Neural progenitor cell (in vitro differentiated cells): ENCODE data around the gene TRAPPC11. TPM values are rescaled to one million over a fixed set of nuclear protein-coding genes. Genes with fewer than 3 reads are reported as not detected.

Experiments used
- DNase-seq: peaks from one replicate; pipeline ENCODE4 v3.0.0-alpha.2; 2016; ENCODE audit warnings: low spot score
- H2AFZ ChIP-seq: fragments of 200-600 bp; sonication (generic); replicated peaks from 2 replicates; pipeline ENCODE4 v1.6.1; 2016; ENCODE audit warnings: antibody characterized with exemption
- H3F3A ChIP-seq: fragments of 200-600 bp; sonication (generic); 2 replicates; pipeline ENCODE4 v1.6.1; 2016; ENCODE audit warnings: antibody characterized with exemption, low read depth
- H3K27ac ChIP-seq: fragments of 200-600 bp; sonication (generic); 2 replicates; pipeline ENCODE4 v1.5.1; 2016; ENCODE audit warnings: mild to moderate bottlenecking
- H3K27me3 ChIP-seq: fragments of 200-600 bp; sonication (generic); 2 replicates; pipeline ENCODE4 v1.6.1; 2016; ENCODE audit warnings: mild to moderate bottlenecking, moderate library complexity
- H3K36me3 ChIP-seq: fragments of 200-600 bp; sonication (generic); 2 replicates; pipeline ENCODE4 v1.5.1; 2016
- H3K4me1 ChIP-seq: fragments of 200-600 bp; sonication (generic); 2 replicates; pipeline ENCODE4 v1.6.1; 2016; ENCODE audit warnings: mixed run types
- H3K4me2 ChIP-seq: fragments of 200-600 bp; sonication (generic); 2 replicates; pipeline ENCODE4 v1.6.1; 2016
- H3K4me3 ChIP-seq: fragments of 200-600 bp; sonication (generic); 2 replicates; pipeline ENCODE4 v1.5.1; 2016
- H3K79me2 ChIP-seq: fragments of 200-600 bp; sonication (generic); 2 replicates; pipeline ENCODE4 v1.6.1; 2016; ENCODE audit warnings: low read depth
- H3K9ac ChIP-seq: fragments of 200-600 bp; sonication (generic); 2 replicates; pipeline ENCODE4 v1.6.1; 2016
- H3K9me3 ChIP-seq: fragments of 200-600 bp; sonication (generic); 2 replicates; pipeline ENCODE4 v1.5.1; 2016; ENCODE audit warnings: low read depth
- H4K20me1 ChIP-seq: fragments of 200-600 bp; sonication (generic); 2 replicates; pipeline ENCODE4 v1.6.1; 2016; ENCODE audit warnings: low read depth
- H3K27ac Mint-ChIP-seq: 3 replicates; pipeline ENCODE4 v1.8.0; 2021; ENCODE audit warnings: mixed read lengths
- H3K27me3 Mint-ChIP-seq: 2 replicates; pipeline ENCODE4 v1.8.0; 2022; ENCODE audit warnings: low read depth, mild to moderate bottlenecking, inconsistent platforms, moderate library complexity, mixed read lengths; ENCODE audit not compliant: insufficient read depth
- H3K36me3 Mint-ChIP-seq: 3 replicates; pipeline ENCODE4 v1.8.0; 2021; ENCODE audit warnings: mixed read lengths
- H3K4me1 Mint-ChIP-seq: 3 replicates; pipeline ENCODE4 v1.8.0; 2021; ENCODE audit warnings: mixed read lengths
- H3K4me3 Mint-ChIP-seq: 3 replicates; pipeline ENCODE4 v1.8.0; 2021; ENCODE audit warnings: mild to moderate bottlenecking, moderate library complexity, mixed read lengths
- H3K9me3 Mint-ChIP-seq: 3 replicates; pipeline ENCODE4 v1.8.0; 2020; ENCODE audit warnings: mixed read lengths
- EZH2 ChIP-seq: fragments of 200-600 bp; sonication (generic); IDR thresholded peaks from 2 replicates; pipeline ENCODE4 v1.6.1; 2017; ENCODE audit warnings: antibody characterized with exemption, mild to moderate bottlenecking, moderate library complexity
- EZH2phosphoT487 ChIP-seq: fragments of 200-600 bp; sonication (generic); IDR thresholded peaks from 2 replicates; pipeline ENCODE4 v1.6.1; 2017; ENCODE audit warnings: antibody characterized with exemption
- total RNA-seq: library from RNA; depleted of rRNA; stranded (reverse); fragments of >200 nt; gene quantifications from 2 replicates; pipeline ENCODE4 v1.2.3, GENCODE V29; 2015; ENCODE audit warnings: low replicate concordance
- TF ChIP-seq, protein P1 (sequence below): fragments of 200-600 bp; sonication (generic); IDR thresholded peaks from 2 replicates; pipeline ENCODE4 v1.5.1; 2017; ENCODE audit warnings: antibody characterized with exemption, mild to moderate bottlenecking

TRAPPC11 gene
- total RNA-seq, 1 donor from 2014 or later = 110 TPM

DNA sequence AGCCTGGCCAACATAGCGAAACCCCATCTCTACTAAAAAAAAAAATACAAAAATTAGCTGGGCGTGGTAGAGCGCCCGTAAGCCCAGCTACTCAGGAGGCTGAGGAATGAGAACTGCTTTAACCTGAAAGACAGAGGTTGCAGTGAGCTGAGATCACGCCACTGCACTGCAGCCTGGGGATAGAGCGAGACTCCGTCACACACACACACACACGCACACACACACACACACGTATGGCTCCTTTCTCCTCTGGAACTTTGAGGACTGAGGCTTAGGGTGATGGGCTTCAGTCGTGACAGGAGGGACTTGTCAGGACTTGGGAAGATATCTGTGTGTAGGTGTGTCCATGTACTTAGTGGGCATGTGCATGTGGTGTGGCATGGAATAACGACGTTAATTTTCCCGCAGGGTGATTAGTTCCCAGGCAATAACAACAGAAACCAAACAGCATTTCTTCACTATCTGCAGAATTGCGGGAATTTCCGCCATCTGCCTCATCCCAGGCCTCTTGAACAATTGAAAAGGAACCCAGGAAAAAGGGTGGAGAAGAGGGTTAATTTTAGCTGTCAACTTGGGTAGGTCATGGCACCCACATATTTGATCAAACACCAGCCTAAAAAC lies 47.8 kb upstream of the TRAPPC11 start:
- no peaks in the 10 kb centered on the region for H3K4me1 ChIP-seq
- H3K27me3 ChIP-seq = no peaks in the 10 kb centered on the region
- DNase-seq = no peak
- no peak for TF ChIP-seq EZH2
- no peak for TF ChIP-seq EZH2phosphoT487
- TF ChIP-seq, protein P1, sequence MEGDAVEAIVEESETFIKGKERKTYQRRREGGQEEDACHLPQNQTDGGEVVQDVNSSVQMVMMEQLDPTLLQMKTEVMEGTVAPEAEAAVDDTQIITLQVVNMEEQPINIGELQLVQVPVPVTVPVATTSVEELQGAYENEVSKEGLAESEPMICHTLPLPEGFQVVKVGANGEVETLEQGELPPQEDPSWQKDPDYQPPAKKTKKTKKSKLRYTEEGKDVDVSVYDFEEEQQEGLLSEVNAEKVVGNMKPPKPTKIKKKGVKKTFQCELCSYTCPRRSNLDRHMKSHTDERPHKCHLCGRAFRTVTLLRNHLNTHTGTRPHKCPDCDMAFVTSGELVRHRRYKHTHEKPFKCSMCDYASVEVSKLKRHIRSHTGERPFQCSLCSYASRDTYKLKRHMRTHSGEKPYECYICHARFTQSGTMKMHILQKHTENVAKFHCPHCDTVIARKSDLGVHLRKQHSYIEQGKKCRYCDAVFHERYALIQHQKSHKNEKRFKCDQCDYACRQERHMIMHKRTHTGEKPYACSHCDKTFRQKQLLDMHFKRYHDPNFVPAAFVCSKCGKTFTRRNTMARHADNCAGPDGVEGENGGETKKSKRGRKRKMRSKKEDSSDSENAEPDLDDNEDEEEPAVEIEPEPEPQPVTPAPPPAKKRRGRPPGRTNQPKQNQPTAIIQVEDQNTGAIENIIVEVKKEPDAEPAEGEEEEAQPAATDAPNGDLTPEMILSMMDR = no peak
- H3K27ac ChIP-seq = no peak overlapping the region
- H3F3A ChIP-seq = no peaks in the 10 kb centered on the region
- H3K79me2 ChIP-seq = no peaks in the 10 kb centered on the region
- Mint-ChIP-seq H3K9me3 (no peaks in the 10 kb centered on the region), H3K4me3 (no peak overlapping the region), H3K27me3 (no peaks in the 10 kb centered on the region), H3K36me3 (no peaks in the 10 kb centered on the region), H3K27ac (no peak overlapping the region), H3K4me1 (peaks cover 6% of the 10 kb centered on the region)
- H3K4me3 ChIP-seq = no peak overlapping the region
- H3K9ac ChIP-seq = no peak overlapping the region
- no peak overlapping the region for H2AFZ ChIP-seq
- H3K36me3 ChIP-seq = no peaks in the 10 kb centered on the region
- no peak overlapping the region for H3K4me2 ChIP-seq
- no peaks in the 10 kb centered on the region for H4K20me1 ChIP-seq
- no peaks in the 10 kb centered on the region for H3K9me3 ChIP-seq

DNA sequence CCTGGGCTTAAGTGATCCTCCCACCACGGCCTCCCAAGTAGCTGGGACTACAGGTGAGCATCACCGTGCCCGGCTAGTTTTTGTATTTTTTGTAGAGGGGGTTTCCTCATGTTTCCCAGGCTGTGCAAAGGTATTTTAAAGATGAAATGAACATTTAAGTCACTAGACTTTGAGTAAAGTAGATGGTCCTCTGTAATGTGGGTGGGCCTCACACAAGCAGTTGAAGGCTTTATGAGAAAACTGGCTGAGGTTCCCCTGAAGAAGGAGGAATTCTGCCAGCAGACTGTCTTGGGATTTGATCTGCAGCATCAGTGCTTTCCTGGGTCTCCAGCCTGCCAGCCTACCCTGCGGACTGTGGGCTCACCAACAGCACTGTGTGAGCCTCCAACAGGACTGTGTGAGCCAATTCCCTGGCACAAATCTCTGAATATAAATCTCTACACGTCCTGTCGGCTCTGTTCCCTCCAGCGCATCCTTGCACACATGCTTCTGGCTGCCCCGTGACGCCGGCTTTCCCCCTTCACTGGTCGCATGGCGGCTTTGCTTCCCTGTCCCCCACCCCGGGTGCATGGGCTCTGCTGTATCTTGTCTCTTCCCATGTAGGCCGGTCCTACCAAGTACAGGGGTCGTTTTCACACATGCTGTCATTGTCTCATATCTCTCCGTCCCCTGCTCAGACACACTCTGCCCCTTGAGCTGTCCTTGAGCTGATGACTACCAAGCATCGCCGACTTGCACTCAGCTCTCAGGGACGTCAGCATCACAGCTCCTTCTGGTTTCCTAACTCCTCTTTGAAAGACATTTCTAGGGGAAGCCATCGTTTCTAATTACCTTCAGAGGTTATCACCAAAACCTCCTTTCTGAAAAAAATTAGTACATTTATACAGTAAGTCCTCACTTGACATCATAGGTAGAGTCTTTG lies 46.5 kb upstream of the TRAPPC11 start:
- Histone ChIP-seq H3K36me3 (no peaks in the 10 kb centered on the region), H3K4me2 (no peak overlapping the region), H3K27me3 (no peaks in the 10 kb centered on the region), H4K20me1 (no peaks in the 10 kb centered on the region), H3K9me3 (no peaks in the 10 kb centered on the region), H3K79me2 (no peaks in the 10 kb centered on the region), H3F3A (no peaks in the 10 kb centered on the region), H3K4me1 (no peaks in the 10 kb centered on the region), H3K27ac (no peak overlapping the region), H3K9ac (no peak overlapping the region), H2AFZ (no peak overlapping the region), H3K4me3 (no peak overlapping the region)
- H3K27me3 Mint-ChIP-seq = no peaks in the 10 kb centered on the region
- DNase-seq = no peak
- peaks cover 6% of the 10 kb centered on the region for H3K4me1 Mint-ChIP-seq
- TF ChIP-seq, protein P1 = no peak
- TF ChIP-seq EZH2phosphoT487 = no peak
- no peak for TF ChIP-seq EZH2
- no peak overlapping the region for H3K27ac Mint-ChIP-seq
- no peaks in the 10 kb centered on the region for H3K36me3 Mint-ChIP-seq
- H3K4me3 Mint-ChIP-seq = no peak overlapping the region
- H3K9me3 Mint-ChIP-seq = no peaks in the 10 kb centered on the region

DNA sequence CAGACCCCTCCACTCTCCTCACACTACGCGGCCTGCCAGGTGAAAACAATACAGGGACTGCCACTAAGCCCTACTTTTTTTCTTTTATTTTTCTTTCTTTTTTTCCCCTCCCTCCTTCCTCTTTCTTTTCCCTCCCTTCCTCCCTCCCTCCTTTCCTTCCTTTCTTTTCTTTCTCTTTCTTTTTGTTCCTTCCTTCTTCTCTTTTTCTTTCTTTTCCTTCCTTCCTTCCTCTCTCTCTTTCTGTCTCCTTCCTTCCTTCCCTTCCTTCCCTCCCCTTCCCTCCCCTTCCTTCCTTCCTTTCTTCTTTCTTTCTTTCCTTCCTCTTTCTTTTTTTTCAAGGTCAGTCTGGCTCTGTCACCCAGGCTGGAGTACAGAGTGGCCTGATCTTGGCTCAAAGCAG lies 42.0 kb upstream of the TRAPPC11 start:
- no peaks in the 10 kb centered on the region for H3K79me2 ChIP-seq
- no peak overlapping the region for H3K9ac ChIP-seq
- H3K9me3 Mint-ChIP-seq = no peaks in the 10 kb centered on the region
- H3K36me3 Mint-ChIP-seq = no peaks in the 10 kb centered on the region
- H3K4me1 Mint-ChIP-seq = peaks cover 10% of the 10 kb centered on the region
- peaks cover 8% of the 10 kb centered on the region for H3F3A ChIP-seq
- H3K4me1 ChIP-seq = peaks cover 11% of the 10 kb centered on the region
- H3K27me3 ChIP-seq = no peaks in the 10 kb centered on the region
- H4K20me1 ChIP-seq = no peaks in the 10 kb centered on the region
- no peak overlapping the region for H3K27ac Mint-ChIP-seq
- H2AFZ ChIP-seq = no peak overlapping the region
- no peak for DNase-seq
- no peaks in the 10 kb centered on the region for H3K27me3 Mint-ChIP-seq
- H3K27ac ChIP-seq = no peak overlapping the region
- no peaks in the 10 kb centered on the region for H3K9me3 ChIP-seq
- no peak overlapping the region for H3K4me3 ChIP-seq
- H3K4me2 ChIP-seq = no peak overlapping the region
- no peak for TF ChIP-seq EZH2phosphoT487
- no peak for TF ChIP-seq EZH2
- TF ChIP-seq, protein P1 = no peak
- no peaks in the 10 kb centered on the region for H3K36me3 ChIP-seq
- H3K4me3 Mint-ChIP-seq = no peak overlapping the region
